ENCODE results near the gene LSMEM2.
"Not testable (repeated sequence)": the region's sequence is repeated elsewhere in the genome, so short reads cannot be mapped to it uniquely, and the experiment has no call there.

GRCh38 chr3:50262200-50262599 lies 16.7 kb upstream of the LSMEM2 start:
- TF ChIP-seq CTCF, EP300 (IDR thresholded peaks at IDR 0.05): not testable (repeated sequence)
